Retinal pigment epithelial cell (primary cell): ENCODE data around the gene MAP4K5.
A peak's percentile ranks its signal among the peaks of the same experiment; 100 is the strongest.
"Not testable (repeated sequence)": the region's sequence is repeated elsewhere in the genome, so short reads cannot be mapped to it uniquely, and the experiment has no call there.

ENCODE experiments used
- DNase-seq: peaks from one replicate; pipeline ENCODE4 v3.0.0-alpha.2; 2010; ENCODE audit warnings: low read depth
- H3K4me3 ChIP-seq: 2 replicates; pipeline ENCODE4 v1.5.1; 2011; ENCODE audit warnings: mild to moderate bottlenecking, low read length, control low read depth, moderate library complexity
- TF ChIP-seq, protein P1 (sequence below): conservative IDR thresholded peaks from 2 replicates; pipeline ENCODE4 v1.5.1; 2011; ENCODE audit warnings: low read depth, low read length, control low read depth, inconsistent platforms

MAP4K5 gene

DNA sequence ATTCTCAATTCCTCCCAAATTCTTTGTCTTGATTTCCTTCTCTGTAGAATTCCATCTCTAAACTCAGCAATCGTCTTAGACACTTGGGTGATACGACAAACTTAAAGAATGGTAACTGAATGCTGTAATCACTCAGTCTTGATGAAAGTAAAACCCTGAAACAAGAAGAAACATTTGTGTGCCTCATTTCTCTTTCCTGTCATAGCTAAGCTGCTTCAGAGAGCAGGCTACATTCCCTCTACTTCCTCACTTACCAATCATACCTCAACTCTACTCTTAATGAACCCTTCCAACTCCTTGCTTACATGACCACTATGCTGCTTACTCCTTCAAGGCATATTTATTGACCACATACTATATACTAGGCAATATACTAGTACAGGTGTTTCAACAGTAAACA is 8.3 kb downstream of the MAP4K5 start:
- no peak overlapping the region for H3K4me3 ChIP-seq
- TF ChIP-seq, protein P1, sequence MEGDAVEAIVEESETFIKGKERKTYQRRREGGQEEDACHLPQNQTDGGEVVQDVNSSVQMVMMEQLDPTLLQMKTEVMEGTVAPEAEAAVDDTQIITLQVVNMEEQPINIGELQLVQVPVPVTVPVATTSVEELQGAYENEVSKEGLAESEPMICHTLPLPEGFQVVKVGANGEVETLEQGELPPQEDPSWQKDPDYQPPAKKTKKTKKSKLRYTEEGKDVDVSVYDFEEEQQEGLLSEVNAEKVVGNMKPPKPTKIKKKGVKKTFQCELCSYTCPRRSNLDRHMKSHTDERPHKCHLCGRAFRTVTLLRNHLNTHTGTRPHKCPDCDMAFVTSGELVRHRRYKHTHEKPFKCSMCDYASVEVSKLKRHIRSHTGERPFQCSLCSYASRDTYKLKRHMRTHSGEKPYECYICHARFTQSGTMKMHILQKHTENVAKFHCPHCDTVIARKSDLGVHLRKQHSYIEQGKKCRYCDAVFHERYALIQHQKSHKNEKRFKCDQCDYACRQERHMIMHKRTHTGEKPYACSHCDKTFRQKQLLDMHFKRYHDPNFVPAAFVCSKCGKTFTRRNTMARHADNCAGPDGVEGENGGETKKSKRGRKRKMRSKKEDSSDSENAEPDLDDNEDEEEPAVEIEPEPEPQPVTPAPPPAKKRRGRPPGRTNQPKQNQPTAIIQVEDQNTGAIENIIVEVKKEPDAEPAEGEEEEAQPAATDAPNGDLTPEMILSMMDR: no peak
- DNase-seq: no peak

DNA sequence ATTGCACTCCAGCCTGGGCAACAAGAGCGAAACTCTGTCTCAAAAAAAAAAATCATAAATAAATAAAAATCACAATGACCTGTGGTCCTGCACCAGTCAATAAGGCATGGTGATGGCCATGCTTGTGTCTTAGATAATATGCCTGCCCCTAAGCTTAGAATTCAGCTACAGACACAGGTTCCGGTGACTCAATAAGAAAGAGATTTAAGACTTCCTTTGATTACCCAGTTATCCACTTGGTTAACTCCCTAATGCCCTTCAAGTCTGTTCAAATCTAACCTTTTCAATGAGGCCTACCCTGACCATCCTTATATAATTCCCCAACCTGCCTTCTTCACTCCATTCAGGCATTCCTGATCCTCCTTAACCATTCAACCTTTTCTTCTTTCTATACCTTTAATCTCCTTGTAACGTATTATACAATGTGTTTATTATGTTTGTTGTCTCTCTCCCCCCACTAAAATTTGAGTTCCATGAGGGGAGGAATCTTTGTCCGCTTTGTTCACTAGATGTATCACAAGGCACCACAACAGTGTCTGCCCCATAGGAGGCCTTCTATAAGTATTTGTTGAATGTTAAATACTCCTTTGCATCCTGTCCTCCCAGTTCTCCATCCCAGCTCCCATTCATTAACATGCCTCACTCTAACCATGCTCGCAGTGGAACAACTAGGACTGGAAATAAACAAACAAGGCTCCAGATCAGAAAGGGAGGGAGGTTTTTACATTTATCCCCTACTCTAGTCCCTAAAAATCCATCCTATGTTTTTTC is 8.9 kb downstream of the MAP4K5 start:
- no peak for DNase-seq
- TF ChIP-seq, protein P1: no peak
- H3K4me3 ChIP-seq: no peak overlapping the region

DNA sequence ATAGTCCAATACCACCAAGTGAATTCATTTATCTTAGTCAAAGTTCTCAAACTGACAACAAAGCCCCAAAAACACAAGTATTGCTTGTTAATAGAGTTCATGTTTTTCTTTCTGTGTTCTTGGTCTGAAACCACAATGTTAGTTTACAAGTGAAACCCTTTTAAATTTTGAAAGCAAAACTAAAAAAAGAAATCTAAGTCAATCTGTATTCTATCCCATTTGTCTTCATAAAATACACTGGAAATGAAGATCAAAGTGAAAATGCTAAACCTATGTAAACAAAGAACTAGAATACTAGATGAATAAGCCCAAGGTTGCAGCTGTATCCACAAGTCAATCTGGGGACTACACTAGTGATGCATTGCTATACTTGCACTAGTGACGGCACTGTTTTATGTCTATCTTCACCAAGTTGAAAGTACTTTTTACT is 10.4 kb downstream of the MAP4K5 start:
- H3K4me3 ChIP-seq: no peak overlapping the region
- no peak for DNase-seq
- TF ChIP-seq, protein P1: no peak

DNA sequence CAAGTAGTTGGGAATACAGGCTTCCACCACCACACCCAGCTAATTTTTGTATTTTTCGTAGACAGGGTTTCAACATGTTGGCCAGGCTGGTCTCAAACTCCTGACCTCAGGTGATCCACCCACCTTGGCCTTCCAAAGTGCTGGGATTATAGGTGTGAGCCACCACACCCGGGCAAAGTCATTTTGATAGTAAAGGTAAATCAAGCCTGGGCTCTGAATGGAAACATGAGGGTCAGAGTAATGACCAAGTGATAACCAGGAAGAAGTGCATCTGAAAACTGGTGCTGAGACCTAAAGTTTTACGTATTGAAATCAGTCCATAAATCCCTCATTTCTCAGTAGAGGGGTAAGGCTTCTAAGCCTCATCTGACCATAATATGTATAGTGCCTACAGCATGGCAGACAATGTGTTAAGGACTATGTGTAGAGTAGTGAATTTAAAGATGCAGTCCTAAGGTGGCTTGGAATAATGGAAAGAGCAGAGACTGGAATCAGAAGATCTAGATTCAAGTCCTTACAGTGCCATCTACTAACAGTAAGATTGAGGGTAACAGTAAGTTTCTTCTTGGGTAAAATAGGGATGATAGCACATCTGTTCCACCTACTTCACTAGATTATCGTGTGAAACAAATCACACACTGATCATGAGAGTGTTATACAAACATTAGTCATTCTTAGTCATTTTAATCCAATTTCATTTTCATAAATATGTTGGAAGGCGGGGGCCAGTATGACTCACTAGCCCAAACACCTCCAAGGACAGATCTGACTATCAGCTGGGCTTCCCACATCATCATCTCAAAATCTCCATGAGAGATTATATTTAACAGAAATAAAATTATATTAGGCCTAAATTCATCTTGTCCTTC is 11.2 kb downstream of the MAP4K5 start:
- DNase-seq: peak; percentile 86
- TF ChIP-seq, protein P1: no peak
- no peak overlapping the region for H3K4me3 ChIP-seq

DNA sequence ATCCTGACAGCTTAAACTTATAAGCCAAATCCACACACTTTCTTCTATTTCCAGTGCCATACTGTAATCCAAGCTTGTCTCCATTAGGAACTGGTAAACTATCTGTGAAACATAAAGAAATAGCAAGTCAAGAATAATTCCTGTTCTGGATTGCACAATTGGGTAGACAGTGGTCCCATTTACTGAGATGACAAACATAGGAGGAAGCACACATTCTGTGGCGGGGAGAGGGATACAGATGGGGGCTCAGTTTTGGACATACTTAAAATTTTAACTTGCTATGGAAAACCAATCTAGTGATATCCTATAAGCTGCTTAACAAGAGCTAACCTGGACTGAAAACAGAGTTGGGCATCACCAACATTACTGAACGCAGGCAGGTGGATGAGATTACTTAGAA is 16.3 kb downstream of the MAP4K5 start:
- DNase-seq: no peak
- H3K4me3 ChIP-seq: no peak overlapping the region

DNA sequence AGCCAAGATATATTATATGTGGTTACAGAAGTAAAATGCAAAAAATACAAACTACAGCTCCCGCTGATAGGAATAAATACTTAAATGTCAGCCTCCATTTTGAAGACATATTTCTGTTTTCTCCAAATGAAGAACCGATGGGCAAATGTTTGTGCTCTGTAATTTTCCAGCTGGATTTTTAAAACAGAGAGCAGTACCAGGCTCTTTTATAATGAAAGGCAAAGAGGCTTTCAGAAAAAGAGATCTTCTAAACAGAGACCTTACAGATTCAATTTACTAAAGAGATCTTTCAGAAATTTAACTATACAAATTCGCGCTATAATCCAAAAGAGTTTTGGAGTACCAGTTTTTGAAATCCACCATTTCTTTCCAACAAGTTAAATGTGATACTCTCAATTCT is 19.9 kb downstream of the MAP4K5 start:
- TF ChIP-seq, protein P1: no peak
- no peak overlapping the region for H3K4me3 ChIP-seq
- DNase-seq: no peak

More for the DNA sequence above, 16.3 kb downstream of the MAP4K5 start:
- TF ChIP-seq, protein P1: no peak

DNA sequence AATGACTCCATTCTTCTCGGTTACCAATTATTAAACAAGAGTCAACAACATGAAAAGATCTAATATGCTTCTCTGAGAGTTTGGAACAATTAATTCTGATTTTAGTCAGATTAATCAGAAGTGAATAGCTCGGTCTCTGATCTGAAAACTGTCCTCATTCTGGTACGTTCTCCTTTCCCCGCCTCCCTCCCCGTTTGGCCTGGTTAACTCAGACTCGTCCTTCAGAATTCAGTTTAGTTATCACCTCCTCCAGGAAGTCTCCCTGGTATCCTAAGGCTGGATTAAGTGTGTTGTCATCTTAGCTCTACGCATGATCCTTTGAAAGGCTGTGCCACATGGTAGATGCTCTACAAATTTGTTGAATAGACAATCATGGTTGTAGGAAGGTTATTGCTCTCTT is 22.2 kb downstream of the MAP4K5 start:
- DNase-seq: no peak
- TF ChIP-seq, protein P1: no peak
- H3K4me3 ChIP-seq: no peak overlapping the region

DNA sequence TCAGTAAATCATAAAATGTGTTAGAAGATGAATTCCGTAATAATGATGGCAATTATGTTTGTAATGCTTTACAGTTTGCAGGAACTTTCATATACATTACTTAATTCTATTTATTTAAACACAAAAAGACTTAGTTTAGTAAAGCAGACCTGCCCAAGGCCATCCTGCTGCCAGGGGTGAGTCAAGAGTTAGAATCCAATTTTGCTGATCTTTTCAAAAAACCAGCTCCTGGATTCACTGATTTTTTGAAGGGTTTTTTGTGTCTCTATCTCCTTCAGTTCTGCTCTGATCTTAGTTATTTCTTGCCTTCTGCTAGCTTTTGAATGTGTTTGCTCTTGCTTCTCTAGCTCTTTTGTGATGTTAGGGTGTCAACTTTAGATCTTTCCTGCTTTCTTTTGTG is 25.3 kb downstream of the MAP4K5 start:
- not testable (repeated sequence) for H3K4me3 ChIP-seq, DNase-seq
